Measurements from ENCODE around the gene PLIN4.
"Not testable (repeated sequence)": the region's sequence is repeated elsewhere in the genome, so short reads cannot be mapped to it uniquely, and the experiment has no call there.

The PLIN4 gene

GRCh38 chr19:4518345-4519171 is at the start of gene PLIN4:
Gene PLIN4, minus strand, starts transcription at chr19:4518486. Its CDS starts 214 bp downstream, at chr19:4518272.
- Histone ChIP-seq H3K27me3 (ENCODE audit: insufficient read depth, low read length) (no peaks in the 10 kb centered on the region), H3K4me3 (ENCODE audit: low read depth, low read length) (no peak within 1 kb of the TSS), H3K27ac (ENCODE audit: low read depth, low read length) (no peak within 1 kb of the TSS), H3K36me3 (ENCODE audit: insufficient read depth, low read length) (no peaks in the 10 kb centered on the region), H3K79me2 (ENCODE audit: control insufficient read depth, insufficient read depth, low read length, unreplicated experiment) (no peaks in the 10 kb centered on the region), H3K4me1 (ENCODE audit: control insufficient read depth, insufficient read depth, low read length, unreplicated experiment) (peaks cover 21% of the 10 kb centered on the region), H2AFZ (ENCODE audit: low read length, unreplicated experiment) (no peak within 1 kb of the TSS)

GRCh38 chr19:4567584-4568071 is 49.3 kb upstream of the PLIN4 start:
- Histone ChIP-seq H3K4me3 (ENCODE audit: low read depth, low read length) (no peak overlapping the region), H3K27me3 (ENCODE audit: insufficient read depth, low read length) (no peaks in the 10 kb centered on the region), H3K79me2 (ENCODE audit: control insufficient read depth, insufficient read depth, low read length, unreplicated experiment) (no peaks in the 10 kb centered on the region), H3K36me3 (ENCODE audit: insufficient read depth, low read length) (no peaks in the 10 kb centered on the region), H3K27ac (ENCODE audit: low read depth, low read length) (no peak overlapping the region), H3K4me1 (ENCODE audit: control insufficient read depth, insufficient read depth, low read length, unreplicated experiment) (no peaks in the 10 kb centered on the region), H2AFZ (ENCODE audit: low read length, unreplicated experiment) (no peak overlapping the region)

GRCh38 chr19:4566402-4567051 is 48.2 kb upstream of the PLIN4 start:
- no peaks in the 10 kb centered on the region for H3K27me3 ChIP-seq (ENCODE audit: insufficient read depth, low read length)
- H3K4me3 ChIP-seq (ENCODE audit: low read depth, low read length) = no peak overlapping the region
- no peaks in the 10 kb centered on the region for H3K4me1 ChIP-seq (ENCODE audit: control insufficient read depth, insufficient read depth, low read length, unreplicated experiment)
- no peaks in the 10 kb centered on the region for H3K79me2 ChIP-seq (ENCODE audit: control insufficient read depth, insufficient read depth, low read length, unreplicated experiment)
- no peak overlapping the region for H2AFZ ChIP-seq (ENCODE audit: low read length, unreplicated experiment)
- H3K27ac ChIP-seq (ENCODE audit: low read depth, low read length) = no peak overlapping the region
- H3K36me3 ChIP-seq (ENCODE audit: insufficient read depth, low read length) = no peaks in the 10 kb centered on the region

GRCh38 chr19:4563562-4563961 is 45.3 kb upstream of the PLIN4 start:
- not testable (repeated sequence) for H3K27ac ChIP-seq (ENCODE audit: low read depth, low read length)

GRCh38 chr19:4562085-4562484 is 43.8 kb upstream of the PLIN4 start:
- H3K4me3 ChIP-seq (ENCODE audit: low read depth, low read length); H3K27ac ChIP-seq (ENCODE audit: low read depth, low read length); H3K79me2 ChIP-seq (ENCODE audit: control insufficient read depth, insufficient read depth, low read length, unreplicated experiment); H3K36me3 ChIP-seq (ENCODE audit: insufficient read depth, low read length); H3K4me1 ChIP-seq (ENCODE audit: control insufficient read depth, insufficient read depth, low read length, unreplicated experiment); H2AFZ ChIP-seq (ENCODE audit: low read length, unreplicated experiment); H3K27me3 ChIP-seq (ENCODE audit: insufficient read depth, low read length): not testable (repeated sequence)

More at GRCh38 chr19:4563562-4563961, 45.3 kb upstream of the PLIN4 start:
- H3K4me1 ChIP-seq (ENCODE audit: control insufficient read depth, insufficient read depth, low read length, unreplicated experiment); H3K79me2 ChIP-seq (ENCODE audit: control insufficient read depth, insufficient read depth, low read length, unreplicated experiment); H3K27me3 ChIP-seq (ENCODE audit: insufficient read depth, low read length); H3K4me3 ChIP-seq (ENCODE audit: low read depth, low read length); H3K36me3 ChIP-seq (ENCODE audit: insufficient read depth, low read length); H2AFZ ChIP-seq (ENCODE audit: low read length, unreplicated experiment): not testable (repeated sequence)

GRCh38 chr19:4559569-4559968 is 41.3 kb upstream of the PLIN4 start, which contains the start of gene SEMA6B:
Gene SEMA6B, minus strand, starts transcription at chr19:4559684. Its CDS starts 1,227 bp downstream, at chr19:4558457.
- H3K27me3 ChIP-seq (ENCODE audit: insufficient read depth, low read length) = no peaks in the 10 kb centered on the region
- no peak within 1 kb of the TSS for H2AFZ ChIP-seq (ENCODE audit: low read length, unreplicated experiment)
- H3K79me2 ChIP-seq (ENCODE audit: control insufficient read depth, insufficient read depth, low read length, unreplicated experiment) = no peaks in the 10 kb centered on the region
- H3K27ac ChIP-seq (ENCODE audit: low read depth, low read length) = no peak within 1 kb of the TSS
- H3K4me1 ChIP-seq (ENCODE audit: control insufficient read depth, insufficient read depth, low read length, unreplicated experiment) = no peaks in the 10 kb centered on the region
- no peaks in the 10 kb centered on the region for H3K36me3 ChIP-seq (ENCODE audit: insufficient read depth, low read length)
- H3K4me3 ChIP-seq (ENCODE audit: low read depth, low read length) = no peak within 1 kb of the TSS

GRCh38 chr19:4557971-4558941 is 40.0 kb upstream of the PLIN4 start:
- no peak overlapping the region for H2AFZ ChIP-seq (ENCODE audit: low read length, unreplicated experiment)
- no peak overlapping the region for H3K4me3 ChIP-seq (ENCODE audit: low read depth, low read length)
- no peaks in the 10 kb centered on the region for H3K4me1 ChIP-seq (ENCODE audit: control insufficient read depth, insufficient read depth, low read length, unreplicated experiment)
- H3K27me3 ChIP-seq (ENCODE audit: insufficient read depth, low read length) = no peaks in the 10 kb centered on the region
- H3K36me3 ChIP-seq (ENCODE audit: insufficient read depth, low read length) = no peaks in the 10 kb centered on the region
- no peak overlapping the region for H3K27ac ChIP-seq (ENCODE audit: low read depth, low read length)
- H3K79me2 ChIP-seq (ENCODE audit: control insufficient read depth, insufficient read depth, low read length, unreplicated experiment) = no peaks in the 10 kb centered on the region

GRCh38 chr19:4557144-4557970 is 39.1 kb upstream of the PLIN4 start:
- Histone ChIP-seq H3K79me2 (ENCODE audit: control insufficient read depth, insufficient read depth, low read length, unreplicated experiment) (no peaks in the 10 kb centered on the region), H2AFZ (ENCODE audit: low read length, unreplicated experiment) (no peak overlapping the region), H3K27me3 (ENCODE audit: insufficient read depth, low read length) (no peaks in the 10 kb centered on the region), H3K4me1 (ENCODE audit: control insufficient read depth, insufficient read depth, low read length, unreplicated experiment) (no peaks in the 10 kb centered on the region), H3K4me3 (ENCODE audit: low read depth, low read length) (no peak overlapping the region), H3K27ac (ENCODE audit: low read depth, low read length) (no peak overlapping the region), H3K36me3 (ENCODE audit: insufficient read depth, low read length) (no peaks in the 10 kb centered on the region)

GRCh38 chr19:4556597-4557127 is 38.4 kb upstream of the PLIN4 start:
- Histone ChIP-seq H3K27ac (ENCODE audit: low read depth, low read length) (no peak overlapping the region), H3K27me3 (ENCODE audit: insufficient read depth, low read length) (no peaks in the 10 kb centered on the region), H3K79me2 (ENCODE audit: control insufficient read depth, insufficient read depth, low read length, unreplicated experiment) (no peaks in the 10 kb centered on the region), H3K4me3 (ENCODE audit: low read depth, low read length) (no peak overlapping the region), H3K4me1 (ENCODE audit: control insufficient read depth, insufficient read depth, low read length, unreplicated experiment) (no peaks in the 10 kb centered on the region), H3K36me3 (ENCODE audit: insufficient read depth, low read length) (no peaks in the 10 kb centered on the region), H2AFZ (ENCODE audit: low read length, unreplicated experiment) (no peak overlapping the region)
